Measurements from ENCODE around the gene PYURF.
"Not testable (repeated sequence)": the region's sequence is repeated elsewhere in the genome, so short reads cannot be mapped to it uniquely, and the experiment has no call there.

The PYURF gene

DNA sequence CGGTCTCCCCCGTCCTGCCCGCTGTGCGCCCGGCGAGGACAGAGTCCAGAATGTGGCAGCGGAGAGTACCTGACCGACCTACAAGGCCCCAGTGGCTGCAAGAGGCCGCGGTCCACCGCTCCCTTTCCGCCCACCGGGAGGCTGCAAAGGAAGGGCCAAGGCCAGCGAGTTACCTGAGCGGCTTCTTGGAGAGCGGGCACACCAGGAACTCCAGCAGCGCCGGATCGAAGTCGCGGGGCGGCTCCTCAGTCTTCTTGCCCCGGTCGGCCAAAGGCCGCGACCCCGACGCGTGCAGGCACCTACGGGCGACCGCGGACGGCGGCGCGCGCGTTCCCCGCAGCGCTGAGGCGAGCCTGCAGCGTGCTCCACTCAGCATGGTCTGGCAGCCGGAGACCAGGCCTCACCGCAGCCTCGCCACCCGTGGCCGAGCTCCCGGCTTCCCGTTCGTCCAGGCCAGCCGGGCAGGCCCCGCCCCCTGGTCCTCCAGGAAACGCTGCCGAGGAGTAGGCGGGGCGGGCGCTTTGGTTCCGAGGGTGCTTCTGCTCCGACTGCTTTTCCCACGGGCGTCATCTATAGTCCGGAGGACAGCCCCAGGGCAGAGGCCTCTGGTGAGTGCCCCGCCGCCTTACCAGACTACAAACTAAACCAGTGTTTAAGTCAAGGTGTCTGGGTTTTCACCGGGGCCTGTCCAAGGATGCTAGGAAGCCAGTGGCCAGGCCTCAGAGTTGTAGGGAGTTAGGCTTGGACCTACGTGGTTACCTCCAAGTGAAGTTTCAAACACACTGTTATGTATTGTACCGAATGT, at the start of gene PYURF:
PYURF (minus strand) TSS at position 452 of the 805 bp plus-strand sequence; CDS start at position 376, 76 bp downstream.
- no peak for FAIRE-seq

DNA sequence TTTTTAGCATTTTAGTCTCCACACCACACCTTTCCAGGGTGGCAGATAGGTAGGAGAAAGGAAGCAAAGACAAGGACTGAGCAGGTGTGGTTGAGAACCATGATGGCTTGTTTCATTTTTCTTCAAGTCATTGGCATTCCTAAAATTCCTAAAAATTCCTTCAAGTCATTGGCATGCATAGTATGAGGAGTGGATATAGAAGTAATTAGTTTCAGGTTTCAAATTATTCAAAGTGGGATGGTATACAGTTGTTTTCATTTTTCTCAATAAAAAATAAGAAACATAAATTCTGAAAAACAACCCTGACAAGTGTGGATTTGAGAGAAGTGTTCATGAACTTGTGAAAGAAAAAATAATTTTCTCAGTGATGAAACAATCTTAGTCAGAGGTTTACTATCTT, 46.4 kb upstream of the PYURF start:
- FAIRE-seq, result no peak

DNA sequence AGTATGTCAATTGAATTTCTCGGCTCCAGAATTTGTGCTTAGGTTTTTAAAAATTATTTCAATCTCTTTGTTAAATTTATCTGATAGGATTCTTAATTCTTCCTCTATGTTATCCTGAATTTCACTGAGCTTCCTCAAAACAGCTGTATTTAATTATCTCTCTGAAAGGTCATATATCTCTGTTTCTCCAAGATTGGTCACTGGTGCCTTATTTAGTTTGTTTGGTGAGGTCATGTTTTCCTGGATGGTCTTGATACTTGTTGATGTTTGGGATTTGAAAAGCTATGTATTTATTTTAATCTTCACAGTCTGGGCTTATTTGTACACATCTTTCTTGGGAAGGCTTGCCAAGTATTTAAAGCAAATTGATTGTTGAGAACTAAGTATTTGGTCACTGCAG, 44.0 kb upstream of the PYURF start:
- FAIRE-seq, result no peak

- no peak for FAIRE-seq
Observed at GRCh38 chr4:88549815-88550214, 26.2 kb upstream of the PYURF start.

GRCh38 chr4:88539322-88540068, 15.9 kb upstream of the PYURF start:
- FAIRE-seq, result not testable (repeated sequence)

DNA sequence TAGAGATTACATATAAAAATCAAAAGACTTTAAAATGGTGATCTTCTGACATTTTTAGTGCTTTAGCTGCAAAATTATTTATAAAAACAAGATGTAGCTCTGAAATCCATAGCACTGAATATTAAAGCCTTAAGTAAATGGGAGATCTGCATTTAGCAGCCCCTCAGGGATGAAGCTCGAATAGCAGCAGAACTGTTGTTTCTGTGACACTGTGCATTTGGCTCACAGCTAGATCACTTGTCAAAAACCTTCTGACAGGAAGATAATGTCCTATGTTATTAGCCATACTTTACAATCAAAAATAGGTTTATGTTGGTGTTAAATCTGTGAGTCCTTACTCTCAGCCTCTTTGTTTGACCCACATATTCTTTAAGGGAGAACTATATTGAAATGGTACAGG, 14.1 kb upstream of the PYURF start:
- FAIRE-seq, result no peak

DNA sequence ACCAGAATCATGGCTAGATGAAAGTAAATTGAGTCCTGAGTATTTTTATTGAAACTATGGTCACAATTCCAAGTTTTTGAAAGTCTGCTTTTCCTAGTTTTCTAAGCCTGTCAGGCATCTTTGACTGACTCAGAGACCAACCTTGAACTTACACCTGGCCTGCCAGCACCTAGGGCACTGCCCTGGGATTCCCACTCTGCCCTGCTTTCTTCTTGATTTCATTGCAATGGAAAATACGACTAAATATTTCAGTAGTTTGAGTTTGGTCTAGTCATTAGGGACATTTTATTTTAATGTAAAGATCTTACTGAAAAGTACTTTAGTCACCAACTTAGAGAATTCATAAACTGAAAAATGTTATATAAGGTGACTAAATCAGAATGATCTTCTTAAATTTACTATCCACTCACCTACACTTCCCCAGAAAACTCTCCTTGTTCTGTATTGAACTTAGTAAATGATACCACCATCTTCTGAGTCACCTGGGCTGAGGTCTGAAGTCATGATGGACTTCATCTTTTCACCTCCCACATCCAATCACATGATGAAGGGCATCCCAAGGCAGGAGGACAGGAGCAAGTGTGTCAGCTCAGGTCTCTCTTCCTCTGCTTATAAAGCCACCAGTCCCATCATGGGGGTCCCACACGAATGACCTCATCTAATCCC, 11.6 kb upstream of the PYURF start:
- no peak for FAIRE-seq

DNA sequence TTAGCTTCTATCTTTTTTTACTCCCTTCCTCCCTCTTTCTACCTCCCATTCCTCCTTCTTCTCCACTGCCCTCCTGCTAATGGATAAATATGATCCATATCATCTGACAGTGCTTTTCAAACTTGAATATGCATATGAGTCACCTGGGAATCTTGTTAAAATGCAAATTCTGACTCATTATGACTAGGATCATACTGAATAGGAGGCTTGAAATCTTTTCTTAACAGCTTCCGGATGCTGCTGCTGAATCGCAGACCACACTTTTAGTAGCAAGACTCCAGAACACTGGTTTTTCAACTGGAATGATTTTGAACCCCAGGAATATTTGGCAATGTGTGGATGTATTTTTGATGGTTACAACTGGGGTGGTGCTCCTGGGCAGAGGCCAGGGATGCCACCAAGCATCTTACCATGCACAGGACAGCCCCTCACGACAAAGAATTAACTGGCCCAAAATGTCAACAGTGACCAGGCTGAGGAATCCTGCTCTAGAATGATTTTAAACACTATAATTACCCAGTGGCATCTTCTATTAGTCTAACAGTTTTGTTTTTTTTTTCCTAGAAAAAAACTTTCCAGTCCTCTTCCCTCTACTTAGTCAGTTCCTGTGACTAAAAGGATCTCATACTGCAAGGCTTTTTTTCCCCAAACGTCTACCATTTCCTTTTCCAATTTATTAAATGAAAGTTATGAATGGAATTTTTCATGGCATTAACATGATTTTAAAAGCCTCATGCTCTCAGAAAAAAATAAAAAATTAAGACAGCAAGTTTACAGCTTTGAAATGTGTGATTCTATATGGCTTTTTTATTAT, 10.6 kb upstream of the PYURF start:
- no peak for FAIRE-seq

DNA sequence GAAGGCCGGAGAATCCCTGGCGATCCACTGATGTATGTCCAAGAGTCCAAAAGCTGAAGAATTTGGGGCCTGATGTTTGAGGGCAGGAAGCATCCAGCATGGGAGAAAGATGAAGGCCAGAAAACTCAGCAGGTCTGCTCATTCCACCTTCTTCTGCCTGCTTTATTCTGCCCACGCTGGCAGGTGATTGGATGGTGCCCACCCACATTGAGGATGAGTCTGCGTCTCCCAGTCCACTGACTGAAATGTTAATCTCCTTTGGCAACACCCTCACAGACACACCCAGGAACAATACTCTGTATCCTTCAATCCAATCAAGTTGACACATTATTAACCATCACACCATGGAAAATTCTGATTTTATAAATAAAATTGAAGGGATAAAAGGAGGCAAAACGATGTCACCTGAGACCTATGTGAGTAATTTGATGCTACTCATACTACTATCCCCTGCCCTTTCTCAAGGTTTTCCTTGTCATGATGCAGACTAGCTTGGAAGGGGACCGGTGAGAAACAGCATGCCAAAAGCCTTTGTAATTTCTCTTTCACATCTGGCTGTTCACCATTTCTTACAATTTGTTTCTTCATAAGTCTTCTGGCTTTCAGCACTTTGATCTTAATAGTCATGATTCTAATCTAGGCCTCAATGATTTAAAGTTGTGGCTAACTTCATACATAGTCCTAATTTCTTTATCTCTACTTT, 9.7 kb upstream of the PYURF start:
- no peak for FAIRE-seq

- no peak for FAIRE-seq
Observed at GRCh38 chr4:88531549-88531948, 8.0 kb upstream of the PYURF start.

DNA sequence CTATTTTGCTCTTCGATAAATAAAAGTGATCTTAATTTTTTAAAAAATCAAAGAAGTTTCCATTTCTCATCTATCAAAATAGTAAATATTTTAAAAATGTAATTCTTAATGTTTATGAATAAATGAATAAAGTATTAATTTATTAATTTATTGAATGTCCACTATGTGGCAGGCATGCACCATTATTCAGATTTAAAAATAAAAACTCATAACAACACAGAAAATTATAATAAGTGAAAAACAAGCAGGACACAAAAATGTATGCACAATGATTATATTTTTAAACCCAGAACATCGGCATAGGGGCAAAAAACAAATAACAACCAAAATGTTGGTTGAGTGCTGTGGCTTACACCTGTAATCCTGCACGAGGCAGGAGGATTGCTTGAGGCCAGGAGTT, 5.3 kb upstream of the PYURF start:
- FAIRE-seq, result no peak

- FAIRE-seq, result no peak
Observed at GRCh38 chr4:88527787-88528186, 4.2 kb upstream of the PYURF start.

GRCh38 chr4:88526221-88526815, 2.7 kb upstream of the PYURF start:
- peak; percentile 29 for FAIRE-seq

DNA sequence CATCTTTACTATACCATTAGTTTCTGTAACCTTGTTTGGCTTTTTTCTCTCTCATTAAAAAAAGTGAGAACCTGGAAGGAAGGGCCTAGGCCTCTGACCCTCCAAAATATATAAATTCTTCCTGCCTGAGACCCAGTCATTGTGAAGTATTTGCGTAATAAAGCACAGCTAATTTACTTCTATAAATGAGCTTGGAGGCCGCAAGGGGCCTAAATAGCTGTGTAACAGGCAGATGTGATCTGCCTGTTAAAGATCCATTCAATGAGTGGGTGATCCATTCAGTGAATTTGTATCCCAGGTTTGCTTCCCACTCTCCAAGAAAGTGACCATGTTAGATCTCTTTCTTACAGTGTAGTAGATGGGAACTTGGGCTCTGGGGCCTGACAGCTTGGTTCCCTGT, 595 bp upstream of the PYURF start:
- FAIRE-seq, result no peak

GRCh38 chr4:88522702-88523324, 763 bp downstream of the PYURF start:
- no peak for FAIRE-seq

DNA sequence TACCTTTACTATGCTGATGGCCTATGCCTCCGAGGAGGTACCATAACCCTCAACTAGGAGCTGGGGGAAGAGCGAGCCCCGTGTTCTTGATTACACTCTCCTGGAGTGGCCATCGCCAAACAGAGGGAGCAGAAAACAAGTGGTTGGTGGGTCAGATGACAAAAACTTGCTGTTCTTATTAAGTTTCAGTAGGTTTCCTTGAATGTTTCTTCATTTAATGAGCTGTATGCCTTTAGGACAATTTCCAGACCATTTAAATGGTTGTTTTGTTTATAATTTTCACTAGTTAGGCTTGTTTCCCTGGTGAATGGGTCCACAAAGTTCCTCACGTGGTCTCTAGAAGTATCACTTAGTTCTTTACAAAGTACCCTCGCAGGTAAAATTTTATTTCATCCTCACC, 4.7 kb downstream of the PYURF start:
- FAIRE-seq, result no peak

GRCh38 chr4:88517825-88518224, 5.8 kb downstream of the PYURF start:
- FAIRE-seq, result no peak

GRCh38 chr4:88516746-88517145, 6.8 kb downstream of the PYURF start:
- FAIRE-seq, result no peak

GRCh38 chr4:88514557-88515511, 8.7 kb downstream of the PYURF start:
- FAIRE-seq, result no peak

GRCh38 chr4:88511236-88511635, 12.3 kb downstream of the PYURF start:
- no peak for FAIRE-seq

All from TTC549 (cell line).